Lung microvascular endothelial cell (primary cell): Measurements from ENCODE around the gene NR5A2. TPM values are rescaled to one million over a fixed set of nuclear protein-coding genes. Genes with fewer than 3 reads are reported as not detected.

ENCODE experiments used
- DNase-seq, 2 donors: peaks; one replicate each; pipeline versions ENCODE4 v3.0.0 to v3.0.0-alpha.2; 2010; ENCODE audit warnings: low read depth in 2 of 2
- total RNA-seq: library from RNA; depleted of rRNA; stranded (reverse); fragments of >200 nt; gene quantifications from 2 replicates; pipeline ENCODE4 v1.2.1, GENCODE V29; 2014

The NR5A2 gene
- total RNA-seq, 1 donor from 2014 or later = 3.4 TPM

DNA sequence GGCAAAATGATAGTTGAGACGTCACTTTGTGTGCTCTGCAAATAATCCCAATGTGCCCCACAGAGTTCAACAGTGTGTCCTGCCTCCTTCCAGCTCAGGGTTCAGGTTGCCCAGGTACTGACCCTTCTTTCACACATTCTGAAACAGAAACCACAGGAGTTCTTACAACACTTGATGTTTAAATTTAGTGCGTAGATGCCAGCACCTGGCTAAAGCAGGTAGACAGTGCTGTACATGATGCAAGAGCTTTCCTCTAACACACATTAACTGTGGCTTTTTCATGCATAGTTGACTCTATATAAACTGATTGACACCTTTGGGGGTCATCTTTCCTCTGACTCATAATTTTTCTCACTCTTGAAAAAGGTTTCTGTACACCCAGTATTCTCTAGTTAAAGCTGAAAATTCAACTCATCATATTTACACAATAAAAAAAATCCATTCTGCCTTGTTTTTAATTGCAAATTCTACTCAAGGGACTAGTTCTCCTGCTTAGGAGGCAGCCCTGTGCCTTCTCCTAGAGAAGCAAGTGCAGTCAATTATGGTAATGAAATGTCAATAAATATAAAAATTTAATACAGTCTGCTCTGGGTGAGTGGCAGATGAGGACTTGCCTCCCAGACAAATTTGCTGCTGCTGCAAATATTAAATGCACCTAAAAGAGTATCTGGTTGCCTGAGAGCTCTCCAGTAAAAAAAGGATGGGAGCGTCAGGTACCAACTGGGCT lies 91.4 kb downstream of the NR5A2 start:
- no peak for DNase-seq

DNA sequence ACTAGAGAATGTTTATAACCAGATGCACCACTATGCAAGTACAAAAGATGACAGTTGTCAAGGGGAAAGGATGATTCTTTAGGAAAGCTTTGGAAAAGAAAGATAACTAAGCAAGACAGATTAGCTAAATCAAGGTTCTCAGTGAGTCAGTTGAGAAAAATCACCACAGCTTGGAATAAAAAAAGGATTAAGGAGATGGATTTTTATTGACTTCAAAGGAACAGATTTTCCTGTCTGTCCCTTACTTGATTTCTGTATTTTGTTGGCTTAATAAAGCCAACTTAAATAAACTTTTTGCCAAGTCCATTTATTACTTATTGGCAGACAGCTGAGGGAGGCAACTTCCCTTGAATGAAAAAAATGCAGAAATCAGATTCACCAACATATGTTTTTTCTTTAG lies 93.9 kb downstream of the NR5A2 start:
- DNase-seq = no peak

DNA sequence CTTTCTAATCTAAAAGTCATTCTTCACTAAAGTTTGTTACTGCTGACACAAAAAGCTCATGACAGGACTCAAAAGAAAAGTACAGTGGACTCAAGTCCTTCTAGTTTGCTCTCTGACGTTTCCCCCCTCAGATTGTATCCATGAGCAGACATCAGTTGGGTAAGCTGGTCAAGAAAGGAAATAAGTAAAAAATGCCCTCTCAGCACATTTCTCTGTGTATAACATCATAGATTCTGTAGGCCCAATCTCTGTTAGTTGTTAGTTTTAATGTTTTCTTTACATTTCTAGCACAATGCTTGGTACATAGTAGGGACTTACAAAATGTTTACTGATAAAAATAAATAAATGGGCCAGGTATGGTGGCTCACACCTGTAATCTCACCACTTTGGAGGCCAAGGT lies 96.8 kb downstream of the NR5A2 start:
- DNase-seq = no peak

GRCh38 chr1:200128081-200128480 lies 100.6 kb downstream of the NR5A2 start:
- DNase-seq = no peak

DNA sequence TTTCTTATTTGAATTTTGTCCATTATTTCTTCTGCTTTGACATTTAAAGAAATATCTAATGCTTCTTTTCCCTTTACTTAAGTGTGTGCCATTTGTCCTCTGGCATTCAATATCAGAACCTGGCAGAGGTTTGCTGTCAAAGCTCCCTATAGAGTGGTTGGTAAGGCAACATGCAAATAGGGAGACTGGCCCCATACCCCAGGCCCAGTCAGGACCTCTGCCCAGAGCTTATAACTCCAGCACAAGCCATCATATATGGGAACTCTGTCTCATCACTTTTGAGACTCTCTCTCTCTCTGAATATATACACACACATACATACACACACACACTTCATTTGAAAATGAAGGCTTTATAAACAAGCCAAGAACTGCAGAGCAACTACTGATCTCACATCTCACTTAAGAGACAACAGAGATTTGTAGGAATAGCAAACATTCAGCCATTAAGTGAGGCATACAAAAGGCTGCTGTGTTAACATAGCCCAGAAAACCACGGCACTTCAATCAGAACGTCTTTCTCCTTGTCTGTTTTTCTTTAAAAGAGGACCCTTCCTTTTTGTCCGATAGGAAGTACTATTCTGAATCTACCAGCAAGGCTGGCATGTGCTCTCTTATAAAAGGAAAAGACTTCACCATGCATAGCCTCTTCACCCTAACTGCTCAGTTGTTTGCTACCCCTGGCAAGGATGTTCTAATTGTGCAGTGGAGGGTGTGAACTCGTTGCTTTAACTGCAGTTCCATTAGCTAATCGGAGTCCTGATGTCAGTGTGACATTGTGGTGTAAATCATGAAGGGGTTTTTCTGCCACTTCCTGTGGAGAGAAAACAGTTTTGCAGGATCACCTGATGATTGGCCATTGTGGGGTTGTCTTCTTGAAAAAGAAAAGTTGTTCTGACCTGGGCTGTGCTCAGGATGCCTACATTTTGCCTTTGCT lies 101.7 kb downstream of the NR5A2 start:
- DNase-seq = peak; percentile 5 to 49

DNA sequence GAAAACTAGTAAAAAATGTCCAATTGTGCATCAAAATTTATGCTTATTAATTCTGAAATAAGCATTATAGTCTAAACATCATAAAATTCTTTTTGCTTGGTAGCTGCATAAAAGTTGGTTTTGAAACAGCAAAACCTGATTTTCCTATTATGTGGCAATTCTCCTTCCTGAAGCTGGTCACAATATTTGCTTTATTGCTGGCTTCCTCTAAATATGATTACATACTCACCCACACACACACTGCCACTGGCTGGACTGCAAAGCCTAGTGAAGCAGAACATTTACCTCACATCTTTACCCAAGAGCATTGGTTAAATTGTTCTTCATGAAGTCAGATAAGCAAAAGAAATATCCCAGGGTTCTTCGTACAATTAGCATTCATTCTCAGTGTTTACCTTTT lies 103.0 kb downstream of the NR5A2 start:
- DNase-seq = peak in 1 of 2 donors; percentile 58

GRCh38 chr1:200131551-200132125 lies 104.1 kb downstream of the NR5A2 start:
- DNase-seq = peak in 1 of 2 donors; percentile 8

- DNase-seq = no peak
These were observed 105.6 kb downstream of the NR5A2 start for GRCh38 chr1:200133123-200133522.

DNA sequence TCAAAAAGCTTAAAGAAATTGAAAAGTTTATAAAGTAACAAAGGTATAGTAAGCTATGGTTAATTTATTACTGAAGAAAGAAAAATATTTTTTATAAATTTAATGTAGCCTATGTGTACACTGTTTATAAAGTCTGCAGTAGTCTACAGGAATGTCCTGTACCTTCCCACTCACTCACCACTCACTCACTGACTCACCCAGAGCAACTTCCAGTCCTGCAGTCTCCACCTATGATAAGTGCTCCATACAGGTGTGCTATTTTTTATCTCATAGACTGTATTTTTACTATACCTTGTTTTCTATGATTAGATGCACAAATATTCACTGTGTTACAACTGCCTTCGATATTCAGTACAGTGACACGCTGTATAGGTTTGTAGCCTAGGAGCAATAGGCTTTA lies 106.6 kb downstream of the NR5A2 start:
- DNase-seq = no peak

DNA sequence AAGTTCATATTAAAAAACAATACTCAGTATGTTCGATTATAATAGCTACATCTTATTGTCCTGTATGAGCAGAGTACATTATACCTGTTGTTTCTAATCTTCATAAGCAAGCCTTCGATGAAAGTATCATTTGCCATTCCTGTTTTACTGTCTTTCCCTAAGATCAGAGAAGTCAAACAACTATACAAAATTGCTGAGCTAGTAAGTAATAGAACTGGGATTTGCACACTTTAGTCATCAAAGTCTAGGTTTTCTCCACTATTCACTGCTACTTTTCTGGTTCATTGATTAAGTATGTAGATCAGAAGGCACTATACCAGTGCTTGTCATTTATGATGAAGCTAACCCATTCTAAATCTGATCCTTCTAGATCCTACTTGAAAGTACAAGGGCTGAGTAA lies 108.9 kb downstream of the NR5A2 start:
- DNase-seq = no peak

- peak; percentile 76 for DNase-seq
These were observed 112.2 kb downstream of the NR5A2 start for GRCh38 chr1:200139661-200140250.

DNA sequence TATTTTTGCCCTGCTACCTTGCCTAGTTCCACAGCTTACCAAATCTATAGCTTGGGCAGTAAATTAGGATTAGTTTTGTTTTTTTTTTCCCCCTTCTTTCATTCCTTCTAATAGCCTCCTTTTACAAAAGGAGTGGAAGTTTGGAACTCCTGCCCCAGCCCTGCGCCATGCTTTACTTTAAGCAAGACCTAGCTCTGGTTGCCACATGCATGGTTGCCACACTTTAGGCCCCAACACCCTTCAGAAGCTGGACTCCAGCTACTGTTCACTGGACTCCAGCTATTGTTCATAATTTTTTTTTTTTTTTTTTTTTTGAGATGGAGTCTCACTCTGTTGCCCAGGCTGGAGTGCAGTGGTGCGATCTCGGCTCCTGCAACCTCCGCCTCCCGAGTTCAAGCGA lies 115.8 kb downstream of the NR5A2 start:
- DNase-seq = no peak

GRCh38 chr1:200146100-200146499 lies 118.6 kb downstream of the NR5A2 start:
- DNase-seq = no peak

DNA sequence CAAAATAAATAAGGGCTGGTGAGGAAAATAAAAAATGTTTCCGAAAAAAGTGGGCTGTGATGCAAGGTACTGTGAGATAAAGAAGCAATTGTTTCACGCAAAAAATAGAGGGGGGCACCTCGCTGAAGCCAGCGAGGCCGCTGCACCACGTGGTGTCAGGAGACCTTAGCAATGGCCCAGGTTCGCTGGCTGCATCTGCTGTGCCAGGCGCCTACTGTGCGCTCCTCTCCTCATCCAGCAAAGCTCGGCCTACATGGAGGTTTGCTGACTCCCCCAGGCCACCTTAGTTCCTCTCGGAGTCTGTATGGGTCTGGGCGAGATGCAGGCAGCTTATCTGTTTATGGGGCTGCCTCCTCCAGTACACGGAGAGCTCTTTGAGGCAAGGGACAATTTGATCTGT lies 119.6 kb downstream of the NR5A2 start:
- DNase-seq = no peak

- no peak for DNase-seq
These were observed 120.2 kb downstream of the NR5A2 start for GRCh38 chr1:200147742-200148141.

DNA sequence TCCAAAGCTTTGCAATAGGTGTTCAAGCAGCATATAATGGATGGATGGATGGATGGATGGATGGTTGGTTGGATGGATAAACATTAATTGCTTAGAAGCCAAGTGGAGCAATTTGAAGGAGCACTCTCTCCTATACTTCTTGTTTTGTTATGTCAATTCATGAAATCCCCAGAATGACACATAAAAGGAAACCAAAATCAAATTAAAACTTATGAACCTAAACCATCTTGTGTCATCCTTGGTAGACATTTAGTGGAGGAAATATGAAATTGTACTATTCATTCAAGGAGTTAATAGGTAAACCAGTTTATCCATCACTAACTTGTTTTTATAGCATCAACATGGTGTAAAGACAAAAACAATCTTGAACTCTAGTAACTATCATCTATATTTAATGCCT lies 122.5 kb downstream of the NR5A2 start:
- DNase-seq = no peak

GRCh38 chr1:200150721-200151120 lies 123.2 kb downstream of the NR5A2 start:
- DNase-seq = peak in 1 of 2 donors; percentile 19

DNA sequence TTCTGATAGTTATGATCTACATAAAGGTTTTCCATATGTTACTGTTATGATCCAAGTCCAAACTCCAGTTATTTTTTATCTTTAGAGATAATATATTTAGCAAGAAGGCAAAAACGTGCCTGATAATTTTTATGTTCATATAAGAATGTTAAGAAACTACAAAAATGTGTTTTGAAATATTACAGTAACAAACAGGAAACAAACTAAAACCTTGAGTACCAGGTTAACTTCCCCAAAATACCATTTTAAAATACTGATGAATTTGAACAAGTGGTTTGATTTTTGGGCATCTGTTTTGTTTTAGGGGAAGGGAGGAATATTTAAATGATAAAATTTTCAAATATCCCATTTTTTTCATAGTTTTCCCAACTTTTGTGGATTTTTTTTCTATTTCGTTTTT lies 124.8 kb downstream of the NR5A2 start:
- DNase-seq = no peak

DNA sequence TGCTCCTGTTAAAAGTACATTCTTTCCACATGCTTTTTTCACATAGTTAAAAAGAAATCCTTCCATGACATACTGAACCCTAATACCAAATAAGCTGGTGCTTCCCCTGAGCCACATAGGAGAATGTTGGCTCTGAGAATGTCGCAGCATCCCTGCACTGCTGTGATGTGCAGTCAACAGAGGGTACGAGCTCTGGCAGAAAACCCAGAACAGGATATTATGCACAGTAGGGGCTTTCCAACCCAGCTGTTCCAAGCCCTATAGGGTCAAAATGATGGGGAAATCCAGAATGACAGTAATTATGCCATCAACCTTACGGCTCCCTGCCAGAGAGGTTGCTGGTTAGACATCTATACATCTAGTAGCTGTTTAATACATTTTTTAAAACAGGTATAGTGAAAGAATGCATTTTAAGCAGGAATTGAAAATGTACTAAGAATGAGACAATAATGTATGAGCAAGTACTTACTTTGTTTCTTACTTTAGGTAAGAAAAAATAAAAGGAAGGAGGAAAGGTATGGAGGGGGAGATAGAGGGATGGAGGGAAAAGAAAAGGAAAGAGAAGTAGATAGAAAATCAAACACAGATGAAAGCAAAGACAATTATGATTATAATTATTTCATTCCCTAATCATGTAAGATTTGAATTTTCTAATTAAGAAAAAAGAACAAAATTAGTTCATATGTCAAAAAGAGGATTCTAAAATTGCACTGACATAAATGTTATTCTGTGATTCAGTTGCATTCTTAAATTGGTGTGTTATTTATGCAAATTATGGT lies 126.0 kb downstream of the NR5A2 start:
- DNase-seq = peak; percentile 52 to 58

- peak; percentile 46 to 87 for DNase-seq
These were observed 126.7 kb downstream of the NR5A2 start for GRCh38 chr1:200154069-200154767.

- DNase-seq = no peak
These were observed 130.2 kb downstream of the NR5A2 start for GRCh38 chr1:200157715-200158114.
